ENCODE measurements around the gene KCNMA1. TPM values are rescaled to one million over a fixed set of nuclear protein-coding genes. Genes with fewer than 3 reads are reported as not detected.

The KCNMA1 gene
- total RNA-seq, 1 experiment from 2014 or later = 0.70 TPM

- Histone ChIP-seq H4K20me1 (ENCODE audit: insufficient read depth) (no peaks in the 10 kb centered on the region), H3K9me2 (ENCODE audit: insufficient read depth) (peaks cover 4% of the 10 kb centered on the region; the same call in 1 of the 2 replicates), H3K79me2 (ENCODE audit: low read depth) (no peaks in the 10 kb centered on the region), H3K27ac (no peak overlapping the region), H3K4me2 (no peak overlapping the region), H3K9me3 (ENCODE audit: insufficient read depth, low read depth) (no peaks in the 10 kb centered on the region), H3K27me3 (ENCODE audit: insufficient read depth, low read depth) (no peaks in the 10 kb centered on the region), H3K4me1 (replicated peaks; ENCODE audit: insufficient read depth) (no peaks in the 10 kb centered on the region), H3K4me3 (no peak overlapping the region), H3F3A (ENCODE audit: insufficient read depth, low read depth) (no peaks in the 10 kb centered on the region), H2AFZ (no peak overlapping the region), H3K36me3 (ENCODE audit: low read depth) (no peaks in the 10 kb centered on the region)
- BruUV-seq (replicated peaks) = no TSS peak
- DNase-seq = no peak
- intact Hi-C loops (cut with micrococcal nuclease; ENCODE audit: unreplicated experiment) = no loop called here
- no peak for TF ChIP-seq CTCF (conservative IDR thresholded peaks at IDR 0.05)
- TF ChIP-seq EZH2 (IDR thresholded peaks at IDR 0.05; ENCODE audit: low read depth) = no peak
- CTCF ChIA-PET = no interaction called here
- POLR2A ChIA-PET (ENCODE audit: unreplicated experiment) = no interaction called here
Measured at GRCh38 chr10:77062381-77062780, 575.2 kb downstream of the KCNMA1 start.

GRCh38 chr10:77060913-77061312 is 576.7 kb downstream of the KCNMA1 start:
- H2AFZ ChIP-seq = no peak overlapping the region
- ChIA-PET POLR2A (ENCODE audit: unreplicated experiment) (no interaction called here), CTCF (no interaction called here)
- DNase-seq = no peak
- H3K9me3 ChIP-seq (ENCODE audit: insufficient read depth, low read depth) = no peaks in the 10 kb centered on the region
- no peaks in the 10 kb centered on the region for H3F3A ChIP-seq (ENCODE audit: insufficient read depth, low read depth)
- no peaks in the 10 kb centered on the region for H3K4me1 ChIP-seq (replicated peaks; ENCODE audit: insufficient read depth)
- H3K4me2 ChIP-seq = no peak overlapping the region
- no peak overlapping the region for H3K27ac ChIP-seq
- no peaks in the 10 kb centered on the region for H3K36me3 ChIP-seq (ENCODE audit: low read depth)
- H3K79me2 ChIP-seq (ENCODE audit: low read depth) = no peaks in the 10 kb centered on the region
- H3K4me3 ChIP-seq = no peak overlapping the region
- H3K9me2 ChIP-seq (ENCODE audit: insufficient read depth) = peaks cover 4% of the 10 kb centered on the region; the same call in 1 of the 2 replicates
- H4K20me1 ChIP-seq (ENCODE audit: insufficient read depth) = no peaks in the 10 kb centered on the region
- TF ChIP-seq EZH2 (IDR thresholded peaks at IDR 0.05; ENCODE audit: low read depth) = no peak
- TF ChIP-seq CTCF (conservative IDR thresholded peaks at IDR 0.05) = no peak
- intact Hi-C loops (cut with micrococcal nuclease; ENCODE audit: unreplicated experiment) = no loop called here
- H3K27me3 ChIP-seq (ENCODE audit: insufficient read depth, low read depth) = peaks cover 2% of the 10 kb centered on the region
- BruUV-seq (replicated peaks) = no TSS peak

GRCh38 chr10:77056650-77057049 is 581.0 kb downstream of the KCNMA1 start:
- no TSS peak for BruUV-seq (replicated peaks)
- Histone ChIP-seq H3K27ac (no peak overlapping the region), H3K4me3 (no peak overlapping the region), H4K20me1 (ENCODE audit: insufficient read depth) (no peaks in the 10 kb centered on the region), H3F3A (ENCODE audit: insufficient read depth, low read depth) (no peaks in the 10 kb centered on the region), H3K79me2 (ENCODE audit: low read depth) (no peaks in the 10 kb centered on the region), H3K9me3 (ENCODE audit: insufficient read depth, low read depth) (no peaks in the 10 kb centered on the region), H3K4me2 (no peak overlapping the region), H2AFZ (no peak overlapping the region), H3K27me3 (ENCODE audit: insufficient read depth, low read depth) (peaks cover 27% of the 10 kb centered on the region), H3K36me3 (ENCODE audit: low read depth) (no peaks in the 10 kb centered on the region), H3K9me2 (ENCODE audit: insufficient read depth) (no peaks in the 10 kb centered on the region; the same call in 1 of the 2 replicates), H3K4me1 (replicated peaks; ENCODE audit: insufficient read depth) (no peaks in the 10 kb centered on the region)
- POLR2A ChIA-PET (ENCODE audit: unreplicated experiment) = no interaction called here
- CTCF ChIA-PET = no interaction called here
- TF ChIP-seq CTCF (conservative IDR thresholded peaks at IDR 0.05) (no peak), EZH2 (IDR thresholded peaks at IDR 0.05; ENCODE audit: low read depth) (no peak)
- DNase-seq = no peak
- intact Hi-C loops (cut with micrococcal nuclease; ENCODE audit: unreplicated experiment) = no loop called here

All from PC-9 (cell line).